UCSD-AML1 (cell line): ENCODE results near the gene FBXL20.

Experiments
- DNase-seq: peaks from one replicate; lab custom pipeline; 2025; ENCODE audit not compliant: unreplicated experiment; lab: John Stamatoyannopoulos, UW

Gene FBXL20

GRCh38 chr17:39229274-39229913 lies 172.0 kb downstream of the FBXL20 start:
- DNase-seq: no peak

GRCh38 chr17:39227364-39227919 lies 174.0 kb downstream of the FBXL20 start:
- no peak for DNase-seq

GRCh38 chr17:39225959-39226683 lies 175.3 kb downstream of the FBXL20 start:
- DNase-seq: no peak

GRCh38 chr17:39225308-39225958 lies 176.0 kb downstream of the FBXL20 start, which contains the start of gene STAC2:
STAC2 (minus strand) TSS chr17:39225945; CDS start chr17:39225502, 443 bp downstream.
- no peak for DNase-seq

GRCh38 chr17:39224778-39225307 lies 176.6 kb downstream of the FBXL20 start:
- DNase-seq: no peak

- no peak for DNase-seq
Measured at GRCh38 chr17:39223907-39224777, 177.3 kb downstream of the FBXL20 start.

GRCh38 chr17:39222866-39223834 lies 178.3 kb downstream of the FBXL20 start:
- DNase-seq: no peak

- DNase-seq: no peak
Measured at GRCh38 chr17:39222151-39222550, 179.3 kb downstream of the FBXL20 start.

GRCh38 chr17:39221572-39221971 lies 179.9 kb downstream of the FBXL20 start:
- no peak for DNase-seq

- DNase-seq: no peak
Measured at GRCh38 chr17:39219647-39220154, 181.7 kb downstream of the FBXL20 start.

GRCh38 chr17:39218906-39219305 lies 182.5 kb downstream of the FBXL20 start:
- no peak for DNase-seq

- no peak for DNase-seq
Measured at GRCh38 chr17:39217734-39218369, 183.6 kb downstream of the FBXL20 start.

- DNase-seq: no peak
Measured at GRCh38 chr17:39213852-39214251, 187.6 kb downstream of the FBXL20 start.

- no peak for DNase-seq
Measured at GRCh38 chr17:39212841-39213480, 188.5 kb downstream of the FBXL20 start.

- DNase-seq: no peak
Measured at GRCh38 chr17:39212195-39212810, 189.1 kb downstream of the FBXL20 start.

GRCh38 chr17:39210093-39210434 lies 191.4 kb downstream of the FBXL20 start:
- no peak for DNase-seq

GRCh38 chr17:39209317-39210092 lies 191.9 kb downstream of the FBXL20 start:
- DNase-seq: peak; percentile 44
